Endothelial cell of umbilical vein (primary cell): Measurements from ENCODE around the gene RBM46. TPM values are rescaled to one million over a fixed set of nuclear protein-coding genes. Genes with fewer than 3 reads are reported as not detected.

Experiments used
- BruUV-seq: library from RNA; stranded (reverse); fragments of 400-500 nt; replicated peaks from 2 replicates; lab custom pipeline; 2021; lab: Mats Ljungman, UMichigan
- CTCF ChIA-PET: fragments of 300-600, 350-600 bp; sonication (Branson Sonifier 250); formaldehyde crosslinking; loops from one replicate; lab custom pipeline; 2021; ENCODE audit warnings: antibody characterized with exemption, inconsistent platforms; lab: Charles Lee
- POLR2A ChIA-PET: fragments of 300-600, 350-600 bp; sonication (Branson Sonifier 250); formaldehyde crosslinking; loops from one replicate; lab custom pipeline; 2021; ENCODE audit warnings: antibody characterized with exemption, inconsistent platforms; lab: Charles Lee
- DNase-seq: peaks from one replicate; pipeline ENCODE4 v3.0.0-alpha.2; 2011; ENCODE audit warnings: low read depth, low spot score
- FAIRE-seq: peaks from 2 replicates; lab custom pipeline; 2011; peaks lifted over from hg19 to GRCh38; lab: Jason Lieb, UNC
- H2AFZ ChIP-seq: 2 replicates; pipeline ENCODE4 v1.6.0; 2012; ENCODE audit warnings: low read depth, low read length, control low read depth, inconsistent platforms
- H3K27ac ChIP-seq: 2 replicates; pipeline ENCODE4 v1.5.1; 2011; ENCODE audit warnings: low read depth, mild to moderate bottlenecking, control low read depth, low read length, moderate library complexity; ENCODE audit not compliant: insufficient read depth
- H3K27me3 ChIP-seq, 2 experiments: 2 replicates each; pipeline versions ENCODE4 v1.6.0 to v1.6.1; 2011; ENCODE audit warnings: low read length in 2 of 2, mixed read lengths in 1 of 2; ENCODE audit not compliant: control insufficient read depth in 2 of 2, insufficient read depth in 2 of 2
- H3K36me3 ChIP-seq, 2 experiments: 2 replicates in 1 of 2; 3 replicates in 1 of 2; pipeline ENCODE4 v1.5.1; 2011; ENCODE audit warnings: low read length in 2 of 2, mild to moderate bottlenecking in 1 of 2, moderate library complexity in 1 of 2; ENCODE audit not compliant: control insufficient read depth in 2 of 2, insufficient read depth in 2 of 2; ENCODE audit errors: extremely low read depth in 1 of 2
- H3K4me1 ChIP-seq: 3 replicates; pipeline ENCODE4 v1.5.1; 2011; ENCODE audit warnings: mild to moderate bottlenecking, low read length; ENCODE audit not compliant: control insufficient read depth, insufficient read depth; ENCODE audit errors: extremely low read depth
- H3K4me2 ChIP-seq: 2 replicates; pipeline ENCODE4 v1.6.1; 2011; ENCODE audit warnings: low read length, control low read depth, mixed read lengths; ENCODE audit not compliant: insufficient read depth
- H3K4me3 ChIP-seq, 3 experiments: fragments of 200-600 bp in 1 of 3; sonication (generic), shearing (Covaris generic) in 1 of 3; replicated peaks in 1 of 3; 2 replicates each; pipeline ENCODE4 v1.5.1; 2011 to 2016; ENCODE audit warnings: control low read depth in 3 of 3, low read length in 3 of 3, mild to moderate bottlenecking in 2 of 3, inconsistent platforms in 1 of 3, low read depth in 1 of 3, moderate library complexity in 1 of 3; ENCODE audit not compliant: insufficient read depth in 1 of 3
- H3K79me2 ChIP-seq: 2 replicates; pipeline ENCODE4 v1.6.0; 2012; ENCODE audit warnings: low read length, inconsistent platforms; ENCODE audit not compliant: control insufficient read depth, insufficient read depth
- H3K9ac ChIP-seq: replicated peaks from 2 replicates; pipeline ENCODE3; 2011; ENCODE audit warnings: low read length, control low read depth; ENCODE audit not compliant: insufficient read depth; ENCODE audit errors: extremely low read depth
- H3K9me1 ChIP-seq: replicated peaks from 3 replicates; pipeline ENCODE4 v1.6.0; 2011; ENCODE audit warnings: mild to moderate bottlenecking, low read length; ENCODE audit not compliant: control insufficient read depth, insufficient read depth; ENCODE audit errors: extremely low read depth
- H3K9me3 ChIP-seq: replicated peaks from 2 replicates; pipeline ENCODE4 v1.5.1; 2012; ENCODE audit warnings: low read length, inconsistent platforms; ENCODE audit not compliant: control insufficient read depth, insufficient read depth
- H4K20me1 ChIP-seq: replicated peaks from 2 replicates; pipeline ENCODE3; 2011; ENCODE audit warnings: mild to moderate bottlenecking, low read length; ENCODE audit not compliant: control insufficient read depth, insufficient read depth; ENCODE audit errors: extremely low read depth
- EZH2 ChIP-seq: IDR thresholded peaks from 2 replicates; pipeline ENCODE4 v1.6.1; 2012; ENCODE audit warnings: borderline replicate concordance, low read depth, mild to moderate bottlenecking, moderate library complexity, low read length, inconsistent platforms; ENCODE audit not compliant: severe bottlenecking
- FOS ChIP-seq: IDR thresholded peaks from 2 replicates; pipeline ENCODE4 v1.6.1; 2011; ENCODE audit warnings: mild to moderate bottlenecking, low read length, moderate library complexity, borderline replicate concordance; ENCODE audit not compliant: insufficient read depth
- GATA2 ChIP-seq: IDR thresholded peaks from 2 replicates; pipeline ENCODE4 v1.7.0; 2011; ENCODE audit warnings: low read depth, mild to moderate bottlenecking, moderate library complexity, mixed read lengths, low read length; ENCODE audit not compliant: insufficient read length, insufficient read depth
- JUN ChIP-seq: IDR thresholded peaks from 2 replicates; pipeline ENCODE4 v1.6.1; 2011; ENCODE audit warnings: borderline replicate concordance, low read depth; ENCODE audit not compliant: insufficient read length, insufficient read depth
- MYC ChIP-seq: IDR thresholded peaks from one replicate; pipeline ENCODE4 v1.6.1; 2011; ENCODE audit warnings: mild to moderate bottlenecking, low read depth, low read length
- POLR2A ChIP-seq: IDR thresholded peaks from 2 replicates; pipeline ENCODE4 v1.6.1; 2012; ENCODE audit warnings: low read depth, mild to moderate bottlenecking, control low read depth, low read length
- POLR2AphosphoS5 ChIP-seq: IDR thresholded peaks from 2 replicates; pipeline ENCODE4 v1.6.1; 2012; ENCODE audit warnings: low read depth, mild to moderate bottlenecking, control low read depth, low read length, moderate library complexity; ENCODE audit not compliant: insufficient read depth
- dilution Hi-C: fragments of 300-500 bp; cut with MboI; formaldehyde crosslinking; loops from one replicate; pipeline ENCODE4 v1.15.0; 2019; ENCODE audit warnings: low sequenced_read_pairs; ENCODE audit not compliant: extremely low pct_ligation_motif_present
- intact Hi-C: fragments of 100-400 bp; cut with micrococcal nuclease; formaldehyde crosslinking; loops from one replicate; pipeline ENCODE4 v1.10.0; 2022
- polyA plus RNA-seq, 4 experiments: library from polyadenylated mRNA; depleted of rRNA in 3 of 4; stranded (reverse) in 3 of 4; unstranded in 1 of 4; fragments of >200 nt; gene quantifications; 2 replicates each; pipeline versions ENCODE4 v1.2.1 to v1.2.3, GENCODE V29; 2011 to 2012; ENCODE audit warnings: missing spikeins in 1 of 4
- total RNA-seq: library from RNA; stranded (reverse); gene quantifications from 2 replicates; pipeline ENCODE4 v1.2.3, GENCODE V29; 2021
- TF ChIP-seq, protein P1 (sequence below), 2 donors: IDR thresholded peaks; 1 replicate in 1 of 2; 2 replicates in 1 of 2; pipeline ENCODE4 v1.5.1; 2011; ENCODE audit warnings: low read length in 2 of 2, mild to moderate bottlenecking in 2 of 2, moderate library complexity in 2 of 2, control low read depth in 1 of 2, inconsistent platforms in 1 of 2, low read depth in 1 of 2; ENCODE audit not compliant: insufficient read depth in 1 of 2; ENCODE audit errors: extremely low read depth in 1 of 2
- TF ChIP-seq, protein P2 (sequence below): IDR thresholded peaks from 2 replicates; pipeline ENCODE4 v1.6.1; 2011; ENCODE audit not compliant: insufficient read depth, insufficient read length

The RBM46 gene
- total and polyA plus RNA-seq, 2 donors (not counting 3 experiments of a cell fraction or from before 2014, with no cell fraction given), result not detected

DNA sequence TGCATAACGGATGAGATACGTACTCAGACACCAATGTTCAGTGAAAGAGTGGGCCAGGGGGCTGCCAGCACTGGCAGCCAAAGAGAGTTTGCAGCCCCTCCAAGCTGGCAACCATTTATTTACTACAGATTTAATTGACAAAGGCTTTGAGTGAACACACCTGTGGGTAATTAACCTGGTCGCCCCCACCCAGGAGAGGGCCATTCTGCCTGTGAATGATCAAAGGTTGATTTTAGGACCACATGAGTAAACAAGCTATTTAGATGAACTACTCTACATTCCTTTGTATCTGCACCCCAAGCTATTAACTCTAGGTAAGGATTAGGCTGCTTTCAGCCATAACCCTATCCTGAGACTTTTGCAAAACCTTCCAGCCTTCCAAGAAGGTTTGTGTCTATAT lies 55.0 kb downstream of the RBM46 start:
- intact Hi-C loops (no loop called here), dilution Hi-C loops (no loop called here)
- Histone ChIP-seq H3K4me3 (no peak overlapping the region), H4K20me1 (no peaks in the 10 kb centered on the region), H3K4me1 (no peaks in the 10 kb centered on the region), H3K9me1 (no peaks in the 10 kb centered on the region), H3K27me3 (no peaks in the 10 kb centered on the region), H3K79me2 (no peaks in the 10 kb centered on the region), H2AFZ (no peak overlapping the region), H3K9ac (no peak overlapping the region), H3K27ac (no peak overlapping the region), H3K9me3 (no peaks in the 10 kb centered on the region), H3K36me3 (no peaks in the 10 kb centered on the region), H3K4me2 (no peak overlapping the region)
- TF ChIP-seq POLR2AphosphoS5 (no peak), MYC (no peak), GATA2 (no peak), FOS (no peak), EZH2 (no peak), POLR2A (no peak), JUN (no peak)
- TF ChIP-seq, protein P1, sequence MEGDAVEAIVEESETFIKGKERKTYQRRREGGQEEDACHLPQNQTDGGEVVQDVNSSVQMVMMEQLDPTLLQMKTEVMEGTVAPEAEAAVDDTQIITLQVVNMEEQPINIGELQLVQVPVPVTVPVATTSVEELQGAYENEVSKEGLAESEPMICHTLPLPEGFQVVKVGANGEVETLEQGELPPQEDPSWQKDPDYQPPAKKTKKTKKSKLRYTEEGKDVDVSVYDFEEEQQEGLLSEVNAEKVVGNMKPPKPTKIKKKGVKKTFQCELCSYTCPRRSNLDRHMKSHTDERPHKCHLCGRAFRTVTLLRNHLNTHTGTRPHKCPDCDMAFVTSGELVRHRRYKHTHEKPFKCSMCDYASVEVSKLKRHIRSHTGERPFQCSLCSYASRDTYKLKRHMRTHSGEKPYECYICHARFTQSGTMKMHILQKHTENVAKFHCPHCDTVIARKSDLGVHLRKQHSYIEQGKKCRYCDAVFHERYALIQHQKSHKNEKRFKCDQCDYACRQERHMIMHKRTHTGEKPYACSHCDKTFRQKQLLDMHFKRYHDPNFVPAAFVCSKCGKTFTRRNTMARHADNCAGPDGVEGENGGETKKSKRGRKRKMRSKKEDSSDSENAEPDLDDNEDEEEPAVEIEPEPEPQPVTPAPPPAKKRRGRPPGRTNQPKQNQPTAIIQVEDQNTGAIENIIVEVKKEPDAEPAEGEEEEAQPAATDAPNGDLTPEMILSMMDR (IDR thresholded peaks at IDR 0.05; ENCODE audit: extremely low read depth in 1 of 2, insufficient read depth in 1 of 2, low read depth in 1 of 2, low read length in 2 of 2), result no peak
- TF ChIP-seq, protein P2, sequence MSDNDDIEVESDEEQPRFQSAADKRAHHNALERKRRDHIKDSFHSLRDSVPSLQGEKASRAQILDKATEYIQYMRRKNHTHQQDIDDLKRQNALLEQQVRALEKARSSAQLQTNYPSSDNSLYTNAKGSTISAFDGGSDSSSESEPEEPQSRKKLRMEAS, result no peak
- BruUV-seq, result no TSS peak
- POLR2A ChIA-PET, result no interaction called here
- CTCF ChIA-PET, result no interaction called here
- FAIRE-seq (no peak), DNase-seq (no peak)
